ENCODE data around the gene FAF1.
"Not testable (repeated sequence)": the region's sequence is repeated elsewhere in the genome, so short reads cannot be mapped to it uniquely, and the experiment has no call there.

FAF1 gene

GRCh38 chr1:50934838-50935237 lies 25.2 kb downstream of the FAF1 start:
- POLR2A ChIA-PET, result no interaction called here
- no peak for DNase-seq (ENCODE audit: low read depth, low spot score)
- CTCF ChIA-PET, result interaction anchor here (0.9 to 3.8 kb wide), 3 partner anchors 254 to 257 kb away, joined by 4 to 12 read pairs (median 12); no protein-coding TSS in a partner anchor
- TF ChIP-seq CTCF (IDR thresholded peaks at IDR 0.05; ENCODE audit: insufficient read depth, low read length, missing control alignments), result no peak
- H3K4me3 ChIP-seq (ENCODE audit: low read depth, low read length), result no peak overlapping the region

- POLR2A ChIA-PET; H3K4me3 ChIP-seq (ENCODE audit: low read depth, low read length); DNase-seq (ENCODE audit: low read depth, low spot score): not testable (repeated sequence)
- CTCF ChIA-PET, result interaction anchor here (0.9 to 3.8 kb wide), 2 partner anchors 255 to 258 kb away, joined by 4 to 12 read pairs; no protein-coding TSS in a partner anchor
Measured at GRCh38 chr1:50933770-50934169, 26.3 kb downstream of the FAF1 start.

- H3K4me3 ChIP-seq (ENCODE audit: low read depth, low read length); DNase-seq (ENCODE audit: low read depth, low spot score); CTCF ChIA-PET; POLR2A ChIA-PET: not testable (repeated sequence)
Measured at GRCh38 chr1:50932043-50932442, 28.0 kb downstream of the FAF1 start.

GRCh38 chr1:50930965-50931737 lies 28.9 kb downstream of the FAF1 start:
- no peak for TF ChIP-seq CTCF (IDR thresholded peaks at IDR 0.05; ENCODE audit: insufficient read depth, low read length, missing control alignments)
- ChIA-PET CTCF (interaction anchor here (2.0 to 6.1 kb wide), 4 partner anchors 13 to 259 kb away, joined by 13 to 129 read pairs (median 20); no protein-coding TSS in a partner anchor), POLR2A (no interaction called here)
- DNase-seq (ENCODE audit: low read depth, low spot score), result no peak
- H3K4me3 ChIP-seq (ENCODE audit: low read depth, low read length), result no peak overlapping the region

GRCh38 chr1:50930193-50930592 lies 29.9 kb downstream of the FAF1 start:
- CTCF ChIA-PET, result interaction anchor here (0.9 to 6.1 kb wide), 31 partner anchors 9 to 657 kb away, joined by 3 to 129 read pairs (median 5); partner anchors contain the start of gene FAF1

GRCh38 chr1:50929376-50929958 lies 30.6 kb downstream of the FAF1 start:
- TF ChIP-seq CTCF (IDR thresholded peaks at IDR 0.05; ENCODE audit: insufficient read depth, low read length, missing control alignments), result peak; percentile 20
- DNase-seq (ENCODE audit: low read depth, low spot score), result peak; percentile 5
- ChIA-PET CTCF (interaction anchor here (0.6 to 6.1 kb wide), 37 partner anchors 8 to 680 kb away, joined by 3 to 129 read pairs (median 5); partner anchors contain the start of genes CDKN2C and FAF1), POLR2A (no interaction called here)
- no peak overlapping the region for H3K4me3 ChIP-seq (ENCODE audit: low read depth, low read length)

More at GRCh38 chr1:50930193-50930592, 29.9 kb downstream of the FAF1 start:
- no peak overlapping the region for H3K4me3 ChIP-seq (ENCODE audit: low read depth, low read length)
- POLR2A ChIA-PET, result no interaction called here
- DNase-seq (ENCODE audit: low read depth, low spot score), result no peak
- no peak for TF ChIP-seq CTCF (IDR thresholded peaks at IDR 0.05; ENCODE audit: insufficient read depth, low read length, missing control alignments)

- CTCF ChIA-PET, result interaction anchor here (0.6 kb wide), 1 partner anchor 270 kb away, joined by 3 read pairs; no protein-coding TSS in a partner anchor
Measured at GRCh38 chr1:50923564-50923963, 36.5 kb downstream of the FAF1 start.

More at GRCh38 chr1:50923564-50923963, 36.5 kb downstream of the FAF1 start:
- TF ChIP-seq CTCF (IDR thresholded peaks at IDR 0.05; ENCODE audit: insufficient read depth, low read length, missing control alignments), result no peak
- no peak for DNase-seq (ENCODE audit: low read depth, low spot score)
- no peak overlapping the region for H3K4me3 ChIP-seq (ENCODE audit: low read depth, low read length)
- POLR2A ChIA-PET, result no interaction called here
